GM19438 (cell line): ENCODE results near the gene CROCC2.

Experiments
- ATAC-seq: cut with Tn5 transposase; IDR thresholded peaks from one replicate; pipeline ENCODE4 v1.9.1; 2021; ENCODE audit warnings: low read depth; ENCODE audit not compliant: unreplicated experiment

CROCC2 gene

DNA sequence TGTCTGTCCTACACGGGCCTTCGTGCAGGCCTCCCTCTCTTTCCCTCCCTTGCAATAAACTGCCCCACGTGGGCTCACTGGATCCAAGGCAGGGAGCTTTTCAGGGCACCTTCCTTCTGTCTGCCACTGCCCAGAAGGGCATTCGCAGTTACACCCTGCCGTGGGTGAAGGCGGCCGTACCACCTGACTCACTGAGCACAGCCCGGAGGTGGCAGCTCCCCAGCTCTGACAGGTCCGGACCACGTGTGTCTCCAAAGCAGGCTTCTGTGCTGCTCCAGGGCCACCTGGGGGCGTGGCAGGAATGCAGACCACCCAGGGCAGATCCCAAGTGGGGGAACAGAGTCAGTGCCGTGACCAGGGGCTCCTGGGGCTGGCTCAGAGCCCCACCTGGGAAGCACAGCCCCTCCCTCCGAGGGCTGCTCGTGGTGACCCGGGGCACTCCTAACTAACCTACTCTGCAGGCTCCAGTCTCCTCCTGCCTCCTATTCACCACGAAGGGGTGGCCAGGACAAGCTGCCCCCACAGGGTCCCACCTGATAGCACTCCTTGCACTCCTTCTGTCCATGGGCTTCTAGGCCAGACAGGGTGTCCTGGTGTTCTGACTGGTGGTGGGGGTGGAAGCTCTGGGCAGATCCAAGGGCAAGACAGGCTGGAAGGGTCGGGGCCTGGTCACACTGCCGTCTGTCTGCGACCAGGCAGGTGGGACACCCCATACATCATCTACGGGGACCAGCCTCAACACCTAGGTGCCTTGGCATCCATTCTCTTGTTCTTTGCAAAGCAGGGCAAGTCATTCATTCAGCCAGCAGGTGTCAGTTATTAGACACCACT lies 102.0 kb downstream of the CROCC2 start:
- no peak for ATAC-seq

GRCh38 chr2:241008711-241009121 lies 102.6 kb downstream of the CROCC2 start:
- ATAC-seq, result no peak

DNA sequence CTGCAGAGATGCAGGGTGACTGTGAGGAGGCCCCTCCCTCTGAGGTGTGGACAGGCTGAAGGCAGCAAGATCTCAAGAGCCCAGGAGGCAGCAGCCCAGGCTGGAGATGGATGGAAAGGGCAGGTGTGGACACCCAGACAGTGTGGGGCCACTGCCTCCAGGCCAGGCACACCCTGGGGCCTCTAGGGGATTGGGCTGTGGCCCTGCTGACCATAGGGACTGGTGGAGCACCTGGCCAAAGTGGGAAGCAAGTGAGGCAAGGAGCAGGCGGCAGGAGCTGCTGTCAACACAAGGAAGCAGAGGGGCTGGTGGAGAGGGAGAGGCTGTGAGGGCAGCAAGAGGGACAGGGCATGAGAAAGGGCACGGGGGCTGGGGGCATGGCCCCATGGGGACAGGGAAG lies 103.1 kb downstream of the CROCC2 start:
- ATAC-seq, result no peak

DNA sequence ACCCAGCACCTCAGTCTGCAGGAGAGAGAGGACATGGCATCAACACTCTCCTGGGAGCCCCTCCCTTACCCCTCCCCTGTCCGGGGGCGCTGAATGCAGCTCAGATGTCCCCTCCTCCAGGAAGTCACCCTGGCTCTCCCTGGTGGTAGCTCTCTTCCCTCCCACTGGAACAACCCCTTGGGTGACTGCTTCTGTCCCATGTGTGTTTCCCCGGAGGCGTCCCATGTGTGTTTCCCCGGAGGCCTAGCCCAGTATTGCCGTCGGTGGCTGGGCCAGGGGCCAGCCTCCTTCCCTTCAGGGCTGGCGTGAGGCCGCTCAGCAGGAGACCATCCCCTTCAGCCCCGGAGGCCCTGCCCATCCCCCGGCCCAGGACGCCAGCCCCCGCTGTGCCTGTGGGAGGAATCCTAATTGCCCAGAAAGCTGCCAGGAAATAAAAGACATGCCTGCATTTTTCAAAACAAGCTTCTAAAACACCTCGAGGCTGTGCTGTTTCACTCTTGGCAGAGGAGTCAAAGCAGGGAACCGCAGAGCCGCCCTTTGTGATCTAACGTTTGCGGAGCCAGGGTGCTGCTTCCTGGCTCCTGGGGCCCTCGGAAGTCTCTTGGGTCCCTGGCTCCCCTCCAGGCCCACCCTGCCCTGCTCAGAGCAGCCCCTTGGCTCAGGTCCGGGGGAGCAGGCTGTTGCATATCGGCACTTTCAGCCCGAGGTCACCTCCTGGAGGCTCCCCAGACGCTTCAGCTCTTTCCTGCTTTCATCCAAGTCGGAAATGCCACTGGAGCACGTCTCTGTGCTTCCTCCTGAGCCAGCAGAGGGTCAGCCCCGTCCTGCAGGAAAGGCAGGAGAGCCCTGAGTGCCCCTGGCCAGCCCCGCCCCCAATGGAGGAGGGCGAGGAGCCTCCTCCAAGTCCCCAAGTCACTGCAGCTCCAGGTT lies 103.7 kb downstream of the CROCC2 start:
- no peak for ATAC-seq

DNA sequence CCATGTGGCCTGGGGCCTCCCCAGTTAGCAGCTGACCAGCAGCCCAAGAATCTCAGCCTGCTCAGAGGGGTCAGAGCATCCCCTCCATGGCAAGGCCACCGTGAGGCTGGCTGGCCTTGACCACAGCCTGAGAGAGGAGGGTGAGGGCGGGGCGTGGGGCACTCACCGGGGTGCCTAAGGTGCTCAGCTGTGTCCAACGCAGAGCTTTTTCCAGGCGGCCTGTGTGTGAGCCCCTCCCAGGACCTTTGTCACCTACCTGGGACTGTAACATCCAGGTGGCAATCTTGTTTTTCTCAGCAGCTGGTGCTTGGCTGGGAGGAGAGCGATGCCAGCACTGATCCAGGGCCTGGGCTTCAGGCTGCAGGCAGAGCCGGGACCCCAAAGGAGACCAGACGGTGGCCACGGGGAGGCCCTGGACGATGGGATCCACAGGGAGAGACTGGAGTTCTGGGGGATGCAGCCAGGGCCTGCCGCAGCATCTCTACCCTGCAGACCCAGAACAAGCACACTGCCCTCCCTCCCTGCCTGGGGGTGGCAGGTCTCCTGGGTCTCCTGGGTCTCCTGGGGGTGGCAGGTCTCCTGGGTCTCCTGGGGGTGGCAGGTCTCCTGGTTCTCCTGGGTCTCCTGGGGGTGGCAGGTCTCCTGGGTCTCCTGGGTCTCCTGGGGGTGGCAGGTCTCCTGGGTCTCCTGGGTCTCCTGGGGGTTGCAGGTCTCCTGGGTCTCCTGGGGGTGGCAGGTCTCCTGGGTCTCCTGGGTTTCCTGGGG lies 104.6 kb downstream of the CROCC2 start:
- ATAC-seq, result no peak

- ATAC-seq, result no peak
Observed at GRCh38 chr2:241011296-241011600, 105.1 kb downstream of the CROCC2 start.

DNA sequence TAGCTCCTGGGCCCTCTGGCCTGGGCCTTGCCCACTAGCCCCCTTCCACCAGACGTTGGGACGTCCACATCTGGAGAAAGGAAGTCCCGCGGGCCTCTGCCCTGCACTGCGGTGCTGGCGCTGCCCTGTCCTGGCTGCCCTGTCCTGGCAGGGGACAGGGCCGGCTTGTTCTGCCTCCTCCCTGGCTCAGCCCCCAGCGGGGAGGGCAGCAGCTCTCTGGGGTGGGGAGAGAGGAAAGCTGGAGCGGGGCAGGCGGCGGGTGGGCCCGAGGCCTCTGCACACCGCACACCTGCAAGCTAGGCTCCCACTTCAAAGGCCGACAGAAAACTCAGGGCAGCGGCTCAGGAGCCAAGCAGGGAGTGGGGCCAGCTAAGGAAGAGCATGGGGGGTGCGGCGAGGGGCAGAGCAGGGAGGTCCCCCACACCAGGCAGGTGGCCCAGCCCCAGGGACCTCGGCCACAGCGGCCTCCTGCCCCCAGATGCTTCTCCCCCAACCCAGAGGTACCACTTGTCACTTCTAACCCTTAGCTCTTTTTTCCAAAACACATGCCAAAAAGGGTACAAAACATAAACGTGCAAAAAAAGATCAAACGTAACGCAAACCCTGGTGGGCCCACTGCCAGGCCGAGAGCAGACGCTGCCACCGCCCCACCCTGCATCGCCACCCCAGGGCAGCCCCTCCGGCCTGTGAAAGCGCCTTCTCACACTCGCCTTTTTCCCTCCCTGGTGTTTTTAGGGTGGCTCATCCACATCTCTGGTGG lies 105.8 kb downstream of the CROCC2 start:
- no peak for ATAC-seq

DNA sequence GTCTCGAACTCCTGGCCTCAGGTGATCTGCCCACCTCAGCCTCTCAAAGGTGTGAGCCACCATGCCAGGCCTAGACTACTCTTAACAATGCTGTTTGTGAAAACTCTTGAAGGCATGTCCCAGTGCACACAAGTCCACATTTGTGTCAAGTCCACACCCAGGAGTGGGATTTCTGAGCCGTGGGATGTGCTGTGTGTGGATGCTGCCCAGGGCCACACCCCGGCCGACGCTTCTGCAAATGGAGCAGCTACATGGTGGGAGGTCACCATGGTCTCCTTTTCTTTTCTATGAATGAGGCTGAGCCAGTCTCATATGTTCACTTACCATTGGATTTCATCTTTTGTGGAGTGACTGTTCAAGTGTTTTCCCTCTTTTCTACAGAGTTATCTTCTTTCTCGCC lies 108.1 kb downstream of the CROCC2 start:
- no peak for ATAC-seq

GRCh38 chr2:241014764-241015163 lies 108.6 kb downstream of the CROCC2 start:
- no peak for ATAC-seq

DNA sequence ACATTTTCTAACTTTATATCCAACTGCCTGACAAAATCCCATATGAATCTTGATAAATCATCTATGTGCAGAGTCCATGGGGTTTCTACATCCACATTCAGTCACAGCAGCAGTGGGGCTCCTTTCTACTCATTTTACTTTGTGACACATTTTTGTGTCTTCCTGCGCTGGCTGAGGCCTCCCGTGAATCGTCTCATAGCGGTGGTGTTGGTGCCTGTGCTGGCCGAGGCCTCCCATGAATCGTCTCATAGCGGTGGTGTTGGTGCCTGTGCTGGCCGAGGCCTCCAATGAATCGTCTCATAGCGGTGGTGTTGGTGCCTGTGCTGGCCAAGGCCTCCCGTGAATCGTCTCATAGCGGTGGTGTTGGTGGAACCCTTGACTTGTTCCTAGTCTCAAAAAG lies 109.3 kb downstream of the CROCC2 start:
- ATAC-seq, result no peak

DNA sequence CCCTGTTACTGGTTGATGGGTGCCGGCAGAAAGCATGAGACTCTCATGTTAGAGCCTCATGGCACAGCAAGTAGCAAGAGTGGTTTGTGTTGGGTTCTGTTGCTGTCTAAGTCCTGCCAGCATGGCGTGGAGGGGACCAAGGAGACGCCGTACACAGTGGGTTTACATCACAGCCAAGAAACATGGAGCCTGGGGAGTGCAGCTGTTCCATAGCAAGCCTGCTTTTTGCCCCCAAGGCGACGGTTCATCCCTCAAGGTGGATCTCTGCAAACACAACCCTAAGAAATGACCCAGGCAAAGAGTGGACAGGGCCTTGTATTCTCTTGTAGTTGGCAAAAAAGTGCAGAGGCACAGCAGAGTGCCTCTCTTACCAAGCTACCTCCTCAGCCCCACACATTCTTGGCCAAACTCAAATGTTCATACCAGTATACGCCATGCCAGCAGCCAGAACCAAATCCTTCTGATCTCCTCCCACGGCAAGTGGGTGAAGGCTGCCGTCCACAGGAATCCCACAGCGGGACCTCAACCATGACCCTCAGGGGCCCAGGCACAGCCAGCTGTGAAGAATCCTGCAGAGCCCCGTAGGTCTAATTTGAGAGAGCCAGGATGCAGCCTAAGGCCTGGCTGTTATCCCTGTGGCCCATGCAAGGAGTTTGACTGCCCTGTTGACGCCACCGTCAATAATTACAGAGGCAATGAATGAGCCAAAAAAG lies 111.2 kb downstream of the CROCC2 start:
- ATAC-seq, result no peak

DNA sequence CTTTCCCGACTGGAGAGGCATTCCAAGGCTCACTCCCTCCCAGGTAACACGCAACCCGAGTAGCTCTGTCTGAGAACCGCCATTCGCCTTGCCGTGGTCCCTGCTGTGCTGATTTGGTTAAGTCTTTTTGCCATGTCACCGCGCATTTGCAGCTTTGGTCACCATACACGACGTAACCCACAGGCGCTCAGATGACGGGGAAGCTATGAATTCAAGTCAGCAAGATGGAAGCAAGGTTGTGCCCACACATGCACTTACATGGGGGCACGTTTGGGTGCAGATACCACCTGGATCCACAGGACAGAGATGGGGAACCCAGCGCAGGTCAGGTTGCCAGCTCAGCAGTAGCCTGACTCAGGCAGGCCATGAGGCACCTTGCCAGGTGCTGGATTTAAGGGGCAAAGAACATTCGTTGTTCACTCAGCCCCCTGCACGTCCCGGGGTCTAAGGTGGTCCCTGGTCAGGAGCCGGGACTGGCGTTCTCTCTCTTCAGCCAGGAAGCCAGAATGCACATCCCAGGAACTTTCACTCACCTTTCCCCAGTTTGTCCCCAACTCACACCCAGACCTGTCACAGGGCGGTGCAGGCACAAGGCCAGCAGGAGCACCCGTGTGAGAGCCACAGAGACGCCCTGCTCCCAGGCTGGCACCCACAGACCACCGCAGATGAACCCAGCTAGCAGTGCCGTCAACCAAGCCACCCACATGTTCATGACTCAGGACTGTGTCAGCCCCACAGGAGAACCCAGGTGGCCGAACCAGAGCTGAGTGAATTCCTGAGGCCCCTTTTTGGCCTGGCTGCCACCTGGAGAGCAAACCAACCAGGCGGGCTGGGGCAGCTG lies 112.1 kb downstream of the CROCC2 start:
- ATAC-seq, result no peak

GRCh38 chr2:241019441-241020139 lies 113.5 kb downstream of the CROCC2 start:
- no peak for ATAC-seq

GRCh38 chr2:241020201-241020600 lies 114.1 kb downstream of the CROCC2 start:
- ATAC-seq, result no peak

DNA sequence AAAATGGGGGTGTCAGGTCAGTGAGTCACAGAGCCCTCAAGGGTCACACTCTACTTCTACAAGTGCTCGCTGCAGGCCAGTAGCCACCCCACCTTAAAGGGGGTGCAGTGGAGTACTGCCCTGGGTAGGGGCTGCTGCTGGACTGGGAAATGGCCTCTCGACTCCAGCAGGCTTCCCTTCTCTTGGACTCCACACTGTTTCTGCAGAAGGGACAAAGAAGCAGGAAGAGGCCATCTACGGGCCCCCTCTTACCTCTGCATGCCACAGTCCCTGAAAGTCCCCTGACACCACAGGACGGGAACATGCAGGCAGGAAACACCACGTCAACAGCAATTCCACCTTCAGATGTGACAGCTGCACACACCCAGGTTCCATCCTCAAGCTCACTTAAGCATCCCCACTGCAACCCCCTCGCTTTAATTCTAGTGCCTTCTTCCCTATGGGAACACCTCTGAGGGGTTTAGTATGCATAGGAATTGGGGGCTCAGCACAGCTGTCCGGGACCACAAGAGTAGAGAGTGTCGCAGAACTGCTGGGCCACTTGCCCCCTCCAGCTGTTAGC lies 114.6 kb downstream of the CROCC2 start:
- ATAC-seq, result no peak

- ATAC-seq, result no peak
Observed at GRCh38 chr2:241025639-241026038, 119.5 kb downstream of the CROCC2 start.

DNA sequence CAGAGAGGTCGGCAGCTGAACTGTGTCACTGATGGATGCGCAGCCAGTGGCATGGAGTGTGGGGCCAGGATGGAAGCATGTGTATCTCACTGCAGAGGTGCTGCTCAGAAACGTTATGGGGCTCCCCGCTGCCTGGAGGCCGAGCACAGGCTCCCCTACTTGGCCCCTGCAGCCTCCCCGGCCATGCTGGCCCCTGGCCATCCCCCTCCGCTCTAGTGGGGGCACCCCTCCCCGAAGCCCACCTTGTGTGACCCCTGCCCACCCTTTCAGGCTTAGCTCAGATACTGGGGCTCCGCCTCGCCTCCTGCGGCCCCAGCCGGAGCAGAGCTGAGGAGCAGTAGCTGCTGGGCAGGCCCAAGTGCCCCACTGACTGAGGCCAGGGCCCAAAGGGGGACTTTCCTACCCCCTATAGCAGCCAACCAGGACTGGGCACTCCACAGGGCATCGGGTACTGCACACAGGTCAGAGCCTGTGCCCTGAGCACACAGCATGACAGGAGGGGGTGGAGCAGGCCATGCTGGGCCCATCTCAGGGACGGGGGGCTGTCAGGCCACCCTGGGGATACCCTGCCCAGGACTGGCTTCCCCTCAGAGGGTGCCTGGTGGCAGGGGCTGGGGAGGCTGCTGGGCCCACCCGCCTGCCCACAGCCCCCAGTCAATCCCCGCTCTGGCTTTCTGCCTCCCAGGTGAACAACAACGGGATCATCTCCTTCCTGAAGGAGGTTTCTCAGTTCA lies 123.6 kb downstream of the CROCC2 start:
- ATAC-seq, result no peak
